OCI-LY1 (cell line): ENCODE data around the gene CACNA1D.

ENCODE experiments used
- H2AFZ ChIP-seq: fragments of 200-600 bp; sonication (generic), shearing (Covaris generic); 2 replicates; pipeline ENCODE4 v1.6.0; 2014; ENCODE audit warnings: antibody characterized with exemption, mild to moderate bottlenecking, low read length
- H3F3A ChIP-seq: fragments of 200-600 bp; sonication (generic), shearing (Covaris generic); 2 replicates; pipeline ENCODE4 v1.6.0; 2014; ENCODE audit warnings: mild to moderate bottlenecking, antibody characterized with exemption, low read length, moderate library complexity; ENCODE audit not compliant: insufficient read depth
- H3K27ac ChIP-seq: fragments of 200-600 bp; sonication (generic); 2 replicates; pipeline ENCODE4 v1.5.1; 2014; ENCODE audit warnings: low read length, mixed run types, mild to moderate bottlenecking, low read depth; ENCODE audit not compliant: poor library complexity, severe bottlenecking
- H3K27me3 ChIP-seq: fragments of 200-600 bp; sonication (generic); 2 replicates; pipeline ENCODE4 v1.6.0; 2014; ENCODE audit warnings: antibody characterized with exemption, mild to moderate bottlenecking, low read length, moderate library complexity; ENCODE audit not compliant: insufficient read depth
- H3K36me3 ChIP-seq: fragments of 200-600 bp; sonication (generic); 2 replicates; pipeline ENCODE4 v1.6.1; 2014; ENCODE audit warnings: mild to moderate bottlenecking, antibody characterized with exemption, low read length, moderate library complexity, mixed read lengths; ENCODE audit not compliant: insufficient read depth
- H3K4me1 ChIP-seq: fragments of 200-600 bp; sonication (generic); 2 replicates; pipeline ENCODE4 v1.5.1; 2014; ENCODE audit warnings: mild to moderate bottlenecking, low read length, moderate library complexity; ENCODE audit not compliant: insufficient read depth, severe bottlenecking
- H3K4me2 ChIP-seq: fragments of 200-600 bp; sonication (generic), shearing (Covaris generic); 2 replicates; pipeline ENCODE4 v1.6.1; 2014; ENCODE audit warnings: low read length
- H3K4me3 ChIP-seq: fragments of 200-600 bp; sonication (generic); 2 replicates; pipeline ENCODE4 v1.5.1; 2014; ENCODE audit warnings: low read length, low read depth, mild to moderate bottlenecking, mixed read lengths; ENCODE audit not compliant: poor library complexity, severe bottlenecking
- H3K79me2 ChIP-seq: fragments of 200-600 bp; shearing (Covaris generic); 2 replicates; pipeline ENCODE4 v1.6.1; 2016; ENCODE audit warnings: mixed run types, low read length, mixed read lengths; ENCODE audit not compliant: insufficient read depth
- H3K9ac ChIP-seq: fragments of 200-600 bp; sonication (generic), shearing (Covaris generic); 2 replicates; pipeline ENCODE4 v1.6.1; 2014; ENCODE audit warnings: mild to moderate bottlenecking, low read length, mixed read lengths
- H3K9me2 ChIP-seq: fragments of 200-600 bp; sonication (generic), shearing (Covaris generic); 2 replicates; pipeline ENCODE4 v1.6.1; 2014; ENCODE audit warnings: low read depth, mild to moderate bottlenecking, low read length, mixed read lengths
- H3K9me3 ChIP-seq: fragments of 200-600 bp; shearing (Covaris generic); 2 replicates; pipeline ENCODE4 v1.6.1; 2014; ENCODE audit warnings: low read length, mixed read lengths
- H4K20me1 ChIP-seq: fragments of 200-600 bp; sonication (generic), shearing (Covaris generic); 2 replicates; pipeline ENCODE4 v1.6.0; 2016; ENCODE audit warnings: mild to moderate bottlenecking, low read length; ENCODE audit not compliant: insufficient read depth
- EZH2 ChIP-seq: fragments of 200-600 bp; sonication (generic), shearing (Covaris generic); IDR thresholded peaks from 2 replicates; pipeline ENCODE4 v1.8.0; 2017; ENCODE audit warnings: borderline replicate concordance, mixed run types, mild to moderate bottlenecking, antibody characterized with exemption, low read length, moderate library complexity, mixed read lengths
- TF ChIP-seq, protein P1 (sequence below): fragments of 200-600 bp; sonication (generic), shearing (Covaris generic); IDR thresholded peaks from 2 replicates; pipeline ENCODE4 v1.5.1; 2017; ENCODE audit warnings: mild to moderate bottlenecking, antibody characterized with exemption, low read length, moderate library complexity, mixed read lengths

Gene CACNA1D

GRCh38 chr3:53516339-53516738 lies 21.9 kb downstream of the CACNA1D start:
- Histone ChIP-seq H2AFZ (no peak overlapping the region), H3K9ac (no peak overlapping the region), H3K4me3 (no peak overlapping the region), H3F3A (no peaks in the 10 kb centered on the region), H4K20me1 (no peaks in the 10 kb centered on the region), H3K9me2 (no peaks in the 10 kb centered on the region), H3K36me3 (no peaks in the 10 kb centered on the region), H3K9me3 (no peaks in the 10 kb centered on the region), H3K79me2 (no peaks in the 10 kb centered on the region), H3K4me2 (no peak overlapping the region), H3K27ac (no peak overlapping the region), H3K27me3 (peaks cover 12% of the 10 kb centered on the region; the same call in 1 of the 2 replicates), H3K4me1 (no peaks in the 10 kb centered on the region)
- no peak for TF ChIP-seq EZH2
- TF ChIP-seq, protein P1, sequence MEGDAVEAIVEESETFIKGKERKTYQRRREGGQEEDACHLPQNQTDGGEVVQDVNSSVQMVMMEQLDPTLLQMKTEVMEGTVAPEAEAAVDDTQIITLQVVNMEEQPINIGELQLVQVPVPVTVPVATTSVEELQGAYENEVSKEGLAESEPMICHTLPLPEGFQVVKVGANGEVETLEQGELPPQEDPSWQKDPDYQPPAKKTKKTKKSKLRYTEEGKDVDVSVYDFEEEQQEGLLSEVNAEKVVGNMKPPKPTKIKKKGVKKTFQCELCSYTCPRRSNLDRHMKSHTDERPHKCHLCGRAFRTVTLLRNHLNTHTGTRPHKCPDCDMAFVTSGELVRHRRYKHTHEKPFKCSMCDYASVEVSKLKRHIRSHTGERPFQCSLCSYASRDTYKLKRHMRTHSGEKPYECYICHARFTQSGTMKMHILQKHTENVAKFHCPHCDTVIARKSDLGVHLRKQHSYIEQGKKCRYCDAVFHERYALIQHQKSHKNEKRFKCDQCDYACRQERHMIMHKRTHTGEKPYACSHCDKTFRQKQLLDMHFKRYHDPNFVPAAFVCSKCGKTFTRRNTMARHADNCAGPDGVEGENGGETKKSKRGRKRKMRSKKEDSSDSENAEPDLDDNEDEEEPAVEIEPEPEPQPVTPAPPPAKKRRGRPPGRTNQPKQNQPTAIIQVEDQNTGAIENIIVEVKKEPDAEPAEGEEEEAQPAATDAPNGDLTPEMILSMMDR, result no peak

- no peaks in the 10 kb centered on the region for H3K9me2 ChIP-seq
- H3F3A ChIP-seq, result no peaks in the 10 kb centered on the region
- H2AFZ ChIP-seq, result no peak overlapping the region
- H3K4me2 ChIP-seq, result no peak overlapping the region
- no peaks in the 10 kb centered on the region for H3K27me3 ChIP-seq
- TF ChIP-seq EZH2, result no peak
- H3K9ac ChIP-seq, result no peak overlapping the region
- no peaks in the 10 kb centered on the region for H3K9me3 ChIP-seq
- no peak overlapping the region for H3K4me3 ChIP-seq
- H3K79me2 ChIP-seq, result no peaks in the 10 kb centered on the region
- H3K4me1 ChIP-seq, result no peaks in the 10 kb centered on the region
- H4K20me1 ChIP-seq, result no peaks in the 10 kb centered on the region
- H3K36me3 ChIP-seq, result no peaks in the 10 kb centered on the region
- no peak overlapping the region for H3K27ac ChIP-seq
Measured at GRCh38 chr3:53518495-53518981, 24.1 kb downstream of the CACNA1D start.

GRCh38 chr3:53519065-53519709 lies 24.8 kb downstream of the CACNA1D start:
- Histone ChIP-seq H4K20me1 (no peaks in the 10 kb centered on the region), H3K9ac (no peak overlapping the region), H3K4me3 (no peak overlapping the region), H3K4me2 (no peak overlapping the region), H3K4me1 (no peaks in the 10 kb centered on the region), H3K79me2 (no peaks in the 10 kb centered on the region), H3K27ac (no peak overlapping the region), H3K9me2 (no peaks in the 10 kb centered on the region), H3K27me3 (no peaks in the 10 kb centered on the region), H3K36me3 (no peaks in the 10 kb centered on the region), H2AFZ (no peak overlapping the region), H3F3A (no peaks in the 10 kb centered on the region), H3K9me3 (no peaks in the 10 kb centered on the region)
- TF ChIP-seq, protein P1, result no peak

DNA sequence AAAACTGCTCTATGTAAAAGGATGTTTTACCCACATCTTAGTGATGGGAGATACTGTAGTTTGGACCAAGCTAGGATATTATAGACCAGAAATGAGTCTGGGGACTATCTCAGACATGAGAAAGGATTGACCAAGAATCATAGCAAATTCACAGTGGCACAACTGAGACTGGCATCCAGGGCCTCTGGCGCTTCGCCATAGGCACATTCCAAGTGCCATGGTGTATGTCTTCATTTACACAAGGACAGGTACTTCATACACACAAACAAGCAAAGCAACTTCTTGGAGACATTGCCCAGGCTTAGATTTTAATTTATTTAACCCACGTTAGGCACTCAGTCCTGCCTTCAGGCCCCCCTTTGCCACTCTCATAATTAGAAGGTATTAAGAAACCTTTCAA lies 28.9 kb downstream of the CACNA1D start:
- no peak overlapping the region for H2AFZ ChIP-seq
- H3K9me2 ChIP-seq, result no peaks in the 10 kb centered on the region
- H3K4me3 ChIP-seq, result no peak overlapping the region
- H3K27me3 ChIP-seq, result no peaks in the 10 kb centered on the region
- no peaks in the 10 kb centered on the region for H3K9me3 ChIP-seq
- no peak overlapping the region for H3K4me2 ChIP-seq
- H3K27ac ChIP-seq, result no peak overlapping the region
- H3K9ac ChIP-seq, result no peak overlapping the region
- no peaks in the 10 kb centered on the region for H3K4me1 ChIP-seq
- no peaks in the 10 kb centered on the region for H3K79me2 ChIP-seq
- no peaks in the 10 kb centered on the region for H3K36me3 ChIP-seq
- TF ChIP-seq, protein P1, result no peak
- TF ChIP-seq EZH2, result no peak
- H4K20me1 ChIP-seq, result no peaks in the 10 kb centered on the region
- no peaks in the 10 kb centered on the region for H3F3A ChIP-seq
